ENCODE data around the gene COG5.

DNA sequence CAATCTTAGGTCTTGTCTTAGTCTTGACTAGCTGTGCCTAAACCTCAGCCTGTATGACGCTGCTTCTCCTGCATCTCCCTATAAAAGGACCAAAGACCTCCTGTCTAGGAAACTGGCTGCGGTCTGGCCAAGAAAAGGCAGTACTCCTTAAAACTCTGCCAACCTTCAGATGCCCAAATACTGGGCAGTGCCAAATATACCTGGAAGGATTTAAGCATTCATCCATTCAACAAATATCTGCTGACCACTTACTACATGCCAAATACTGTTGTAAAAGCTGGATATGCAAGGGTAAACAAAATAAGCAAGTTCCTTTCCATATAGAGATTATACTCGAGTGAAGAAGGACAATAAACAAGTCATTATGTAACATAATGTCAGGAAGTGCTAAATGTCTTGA lies 259.1 kb downstream of the COG5 start:
- no peak for TF ChIP-seq NR2C2 (CRISPR knock-in tag; IDR thresholded peaks at IDR 0.05)
- TF ChIP-seq NR2C2 (tag; IDR thresholded peaks at IDR 0.05), result no peak
- TF ChIP-seq, protein P1, sequence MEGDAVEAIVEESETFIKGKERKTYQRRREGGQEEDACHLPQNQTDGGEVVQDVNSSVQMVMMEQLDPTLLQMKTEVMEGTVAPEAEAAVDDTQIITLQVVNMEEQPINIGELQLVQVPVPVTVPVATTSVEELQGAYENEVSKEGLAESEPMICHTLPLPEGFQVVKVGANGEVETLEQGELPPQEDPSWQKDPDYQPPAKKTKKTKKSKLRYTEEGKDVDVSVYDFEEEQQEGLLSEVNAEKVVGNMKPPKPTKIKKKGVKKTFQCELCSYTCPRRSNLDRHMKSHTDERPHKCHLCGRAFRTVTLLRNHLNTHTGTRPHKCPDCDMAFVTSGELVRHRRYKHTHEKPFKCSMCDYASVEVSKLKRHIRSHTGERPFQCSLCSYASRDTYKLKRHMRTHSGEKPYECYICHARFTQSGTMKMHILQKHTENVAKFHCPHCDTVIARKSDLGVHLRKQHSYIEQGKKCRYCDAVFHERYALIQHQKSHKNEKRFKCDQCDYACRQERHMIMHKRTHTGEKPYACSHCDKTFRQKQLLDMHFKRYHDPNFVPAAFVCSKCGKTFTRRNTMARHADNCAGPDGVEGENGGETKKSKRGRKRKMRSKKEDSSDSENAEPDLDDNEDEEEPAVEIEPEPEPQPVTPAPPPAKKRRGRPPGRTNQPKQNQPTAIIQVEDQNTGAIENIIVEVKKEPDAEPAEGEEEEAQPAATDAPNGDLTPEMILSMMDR (IDR thresholded peaks at IDR 0.05 in 2 of 3, conservative IDR thresholded peaks at IDR 0.05 in 1 of 3; ENCODE audit: insufficient read depth in 2 of 3, low read depth in 1 of 3, low read length in 3 of 3), result no peak
- TF ChIP-seq POLR2AphosphoS5 (IDR thresholded peaks at IDR 0.05; ENCODE audit: control insufficient read depth, insufficient read depth, low read depth, low read length), result no peak
- TF ChIP-seq PATZ1 (CRISPR knock-in tag; IDR thresholded peaks at IDR 0.05; ENCODE audit: borderline replicate concordance), result no peak
- no peak for TF ChIP-seq BRD4 (IDR thresholded peaks at IDR 0.05)
- TF ChIP-seq ZNF324 (CRISPR knock-in tag; IDR thresholded peaks at IDR 0.05), result no peak
- TF ChIP-seq, protein P2, sequence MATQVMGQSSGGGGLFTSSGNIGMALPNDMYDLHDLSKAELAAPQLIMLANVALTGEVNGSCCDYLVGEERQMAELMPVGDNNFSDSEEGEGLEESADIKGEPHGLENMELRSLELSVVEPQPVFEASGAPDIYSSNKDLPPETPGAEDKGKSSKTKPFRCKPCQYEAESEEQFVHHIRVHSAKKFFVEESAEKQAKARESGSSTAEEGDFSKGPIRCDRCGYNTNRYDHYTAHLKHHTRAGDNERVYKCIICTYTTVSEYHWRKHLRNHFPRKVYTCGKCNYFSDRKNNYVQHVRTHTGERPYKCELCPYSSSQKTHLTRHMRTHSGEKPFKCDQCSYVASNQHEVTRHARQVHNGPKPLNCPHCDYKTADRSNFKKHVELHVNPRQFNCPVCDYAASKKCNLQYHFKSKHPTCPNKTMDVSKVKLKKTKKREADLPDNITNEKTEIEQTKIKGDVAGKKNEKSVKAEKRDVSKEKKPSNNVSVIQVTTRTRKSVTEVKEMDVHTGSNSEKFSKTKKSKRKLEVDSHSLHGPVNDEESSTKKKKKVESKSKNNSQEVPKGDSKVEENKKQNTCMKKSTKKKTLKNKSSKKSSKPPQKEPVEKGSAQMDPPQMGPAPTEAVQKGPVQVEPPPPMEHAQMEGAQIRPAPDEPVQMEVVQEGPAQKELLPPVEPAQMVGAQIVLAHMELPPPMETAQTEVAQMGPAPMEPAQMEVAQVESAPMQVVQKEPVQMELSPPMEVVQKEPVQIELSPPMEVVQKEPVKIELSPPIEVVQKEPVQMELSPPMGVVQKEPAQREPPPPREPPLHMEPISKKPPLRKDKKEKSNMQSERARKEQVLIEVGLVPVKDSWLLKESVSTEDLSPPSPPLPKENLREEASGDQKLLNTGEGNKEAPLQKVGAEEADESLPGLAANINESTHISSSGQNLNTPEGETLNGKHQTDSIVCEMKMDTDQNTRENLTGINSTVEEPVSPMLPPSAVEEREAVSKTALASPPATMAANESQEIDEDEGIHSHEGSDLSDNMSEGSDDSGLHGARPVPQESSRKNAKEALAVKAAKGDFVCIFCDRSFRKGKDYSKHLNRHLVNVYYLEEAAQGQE (IDR thresholded peaks at IDR 0.05; ENCODE audit: borderline replicate concordance), result no peak
- TF ChIP-seq, protein P2 (CRISPR knock-in tag; IDR thresholded peaks at IDR 0.05; ENCODE audit: low read depth), result no peak
- TF ChIP-seq HNRNPH1 (optimal IDR thresholded peaks at IDR 0.05; ENCODE audit: low read depth, low read length), result no peak
- no peak for TF ChIP-seq MED1 (CRISPR knock-in tag; IDR thresholded peaks at IDR 0.05; ENCODE audit: borderline replicate concordance)
- no peak for TF ChIP-seq NFE2L1 (tag; IDR thresholded peaks at IDR 0.05; ENCODE audit: borderline replicate concordance, low read depth)
